ENCODE data around the gene KIF26B.

The KIF26B gene

GRCh38 chr1:245752561-245752960, 597.8 kb downstream of the KIF26B start:
- TF ChIP-seq EZH2 (IDR thresholded peaks at IDR 0.05; ENCODE audit: borderline replicate concordance, low read depth, low read length, severe bottlenecking) (no peak), CTCF (IDR thresholded peaks at IDR 0.05; ENCODE audit: borderline replicate concordance, extremely low read depth, low read length, poor library complexity, severe bottlenecking) (no peak)

GRCh38 chr1:245753807-245754206, 599.0 kb downstream of the KIF26B start:
- H3K9me3 ChIP-seq (ENCODE audit: insufficient read depth, low read length, severe bottlenecking): no peaks in the 10 kb centered on the region
- H3K79me2 ChIP-seq (ENCODE audit: insufficient read depth, low read length): no peaks in the 10 kb centered on the region
- no peaks in the 10 kb centered on the region for H3K27me3 ChIP-seq (ENCODE audit: insufficient read depth, low read length, poor library complexity)
- no peaks in the 10 kb centered on the region for H3K4me1 ChIP-seq (ENCODE audit: insufficient read depth, low read length)
- no peak overlapping the region for H3K9ac ChIP-seq (ENCODE audit: low read depth, low read length)
- no peak overlapping the region for H3K27ac ChIP-seq (ENCODE audit: low read length)
- no peak overlapping the region for H3K4me2 ChIP-seq (ENCODE audit: insufficient read depth, low read length)
- TF ChIP-seq EZH2 (IDR thresholded peaks at IDR 0.05; ENCODE audit: borderline replicate concordance, low read depth, low read length, severe bottlenecking) (no peak), CTCF (IDR thresholded peaks at IDR 0.05; ENCODE audit: borderline replicate concordance, extremely low read depth, low read length, poor library complexity, severe bottlenecking) (no peak)
- DNase-seq (no peak), ATAC-seq (ENCODE audit: insufficient read depth, low read depth) (no peak)
- H2AFZ ChIP-seq (ENCODE audit: low read depth, low read length): no peak overlapping the region
- H4K20me1 ChIP-seq (ENCODE audit: insufficient read depth, low read length): no peaks in the 10 kb centered on the region
- no peak overlapping the region for H3K4me3 ChIP-seq (ENCODE audit: low read depth in 1 of 2, low read length in 2 of 2)
- H3K36me3 ChIP-seq (ENCODE audit: insufficient read depth, low read length): no peaks in the 10 kb centered on the region

More at GRCh38 chr1:245752561-245752960, 597.8 kb downstream of the KIF26B start:
- Histone ChIP-seq H3K27me3 (ENCODE audit: insufficient read depth, low read length, poor library complexity) (no peaks in the 10 kb centered on the region), H4K20me1 (ENCODE audit: insufficient read depth, low read length) (no peaks in the 10 kb centered on the region), H3K36me3 (ENCODE audit: insufficient read depth, low read length) (peaks cover 7% of the 10 kb centered on the region; the same call in 1 of the 2 replicates), H3K4me1 (ENCODE audit: insufficient read depth, low read length) (no peaks in the 10 kb centered on the region), H3K79me2 (ENCODE audit: insufficient read depth, low read length) (no peaks in the 10 kb centered on the region), H2AFZ (ENCODE audit: low read depth, low read length) (no peak overlapping the region), H3K27ac (ENCODE audit: low read length) (no peak overlapping the region), H3K9me3 (ENCODE audit: insufficient read depth, low read length, severe bottlenecking) (no peaks in the 10 kb centered on the region), H3K9ac (ENCODE audit: low read depth, low read length) (no peak overlapping the region), H3K4me3 (ENCODE audit: low read depth in 1 of 2, low read length in 2 of 2) (no peak overlapping the region), H3K4me2 (ENCODE audit: insufficient read depth, low read length) (no peak overlapping the region)
- ATAC-seq (ENCODE audit: insufficient read depth, low read depth) (no peak), DNase-seq (no peak)

- ATAC-seq (ENCODE audit: insufficient read depth, low read depth) (no peak; the same call in 2 of the 3 replicates), DNase-seq (no peak)
- no peaks in the 10 kb centered on the region for H3K4me1 ChIP-seq (ENCODE audit: insufficient read depth, low read length)
- H3K4me2 ChIP-seq (ENCODE audit: insufficient read depth, low read length): no peak overlapping the region
- H3K79me2 ChIP-seq (ENCODE audit: insufficient read depth, low read length): no peaks in the 10 kb centered on the region
- H3K9ac ChIP-seq (ENCODE audit: low read depth, low read length): no peak overlapping the region
- no peaks in the 10 kb centered on the region for H3K9me3 ChIP-seq (ENCODE audit: insufficient read depth, low read length, severe bottlenecking)
- no peaks in the 10 kb centered on the region for H4K20me1 ChIP-seq (ENCODE audit: insufficient read depth, low read length)
- no peaks in the 10 kb centered on the region for H3K27me3 ChIP-seq (ENCODE audit: insufficient read depth, low read length, poor library complexity)
- no peak overlapping the region for H3K4me3 ChIP-seq (ENCODE audit: low read depth in 1 of 2, low read length in 2 of 2)
- H3K27ac ChIP-seq (ENCODE audit: low read length): no peak overlapping the region
- no peaks in the 10 kb centered on the region for H3K36me3 ChIP-seq (ENCODE audit: insufficient read depth, low read length)
- TF ChIP-seq CTCF (IDR thresholded peaks at IDR 0.05; ENCODE audit: borderline replicate concordance, extremely low read depth, low read length, poor library complexity, severe bottlenecking): no peak
- TF ChIP-seq EZH2 (IDR thresholded peaks at IDR 0.05; ENCODE audit: borderline replicate concordance, low read depth, low read length, severe bottlenecking): no peak
- no peak overlapping the region for H2AFZ ChIP-seq (ENCODE audit: low read depth, low read length)
Measured at GRCh38 chr1:245754463-245754961, 599.7 kb downstream of the KIF26B start.

Data from DND-41 (cell line).